HG03520 (cell line): Measurements from ENCODE around the gene CYP4B1.
"Not testable (repeated sequence)": the region's sequence is repeated elsewhere in the genome, so short reads cannot be mapped to it uniquely, and the experiment has no call there.

Source experiments
- ATAC-seq: cut with Tn5 transposase; IDR thresholded peaks from one replicate; pipeline ENCODE4 v1.9.1; 2021; ENCODE audit warnings: mild to moderate bottlenecking, moderate library complexity; ENCODE audit not compliant: unreplicated experiment

CYP4B1 gene

GRCh38 chr1:46812996-46813857 is 14.4 kb downstream of the CYP4B1 start:
- ATAC-seq: no peak

GRCh38 chr1:46813858-46814396 is 15.1 kb downstream of the CYP4B1 start:
- ATAC-seq: no peak

- ATAC-seq: no peak
These were observed 16.3 kb downstream of the CYP4B1 start for GRCh38 chr1:46815133-46815532.

GRCh38 chr1:46816930-46817329 is 18.1 kb downstream of the CYP4B1 start:
- ATAC-seq: no peak

GRCh38 chr1:46817814-46818213 is 19.0 kb downstream of the CYP4B1 start:
- no peak for ATAC-seq

- no peak for ATAC-seq
These were observed 19.7 kb downstream of the CYP4B1 start for GRCh38 chr1:46818591-46818990.

- no peak for ATAC-seq
These were observed 20.5 kb downstream of the CYP4B1 start for GRCh38 chr1:46819335-46819734.

- ATAC-seq: no peak
These were observed 21.2 kb downstream of the CYP4B1 start for GRCh38 chr1:46820076-46820475.

GRCh38 chr1:46820560-46821060 is 21.8 kb downstream of the CYP4B1 start:
- no peak for ATAC-seq

GRCh38 chr1:46822248-46822826 is 23.5 kb downstream of the CYP4B1 start:
- no peak for ATAC-seq

GRCh38 chr1:46823151-46823550 is 24.3 kb downstream of the CYP4B1 start:
- ATAC-seq: no peak

- not testable (repeated sequence) for ATAC-seq
These were observed 28.0 kb downstream of the CYP4B1 start for GRCh38 chr1:46826892-46827291.

GRCh38 chr1:46830665-46831322 is 31.9 kb downstream of the CYP4B1 start:
- ATAC-seq: no peak

- not testable (repeated sequence) for ATAC-seq
These were observed 36.6 kb downstream of the CYP4B1 start for GRCh38 chr1:46835469-46835868.

GRCh38 chr1:46846386-46846785 is 47.5 kb downstream of the CYP4B1 start:
- ATAC-seq: not testable (repeated sequence)

GRCh38 chr1:46857660-46858065 is 58.8 kb downstream of the CYP4B1 start:
- not testable (repeated sequence) for ATAC-seq

GRCh38 chr1:46862348-46862747 is 63.5 kb downstream of the CYP4B1 start:
- ATAC-seq: no peak
